Loucy (cell line): ENCODE data around the gene PNPLA1.

Experiments used
- EZH2phosphoT487 ChIP-seq: fragments of 200-600 bp; IDR thresholded peaks from 2 replicates; pipeline ENCODE4 v1.6.1; 2018; ENCODE audit warnings: antibody characterized with exemption, mild to moderate bottlenecking, moderate library complexity, borderline replicate concordance
- TF ChIP-seq, protein P1 (sequence below): fragments of 200-600 bp; sonication (generic); conservative IDR thresholded peaks from 2 replicates; pipeline ENCODE4 v1.5.1; 2014; ENCODE audit warnings: mild to moderate bottlenecking, antibody characterized with exemption, low read length

- TF ChIP-seq, protein P1, sequence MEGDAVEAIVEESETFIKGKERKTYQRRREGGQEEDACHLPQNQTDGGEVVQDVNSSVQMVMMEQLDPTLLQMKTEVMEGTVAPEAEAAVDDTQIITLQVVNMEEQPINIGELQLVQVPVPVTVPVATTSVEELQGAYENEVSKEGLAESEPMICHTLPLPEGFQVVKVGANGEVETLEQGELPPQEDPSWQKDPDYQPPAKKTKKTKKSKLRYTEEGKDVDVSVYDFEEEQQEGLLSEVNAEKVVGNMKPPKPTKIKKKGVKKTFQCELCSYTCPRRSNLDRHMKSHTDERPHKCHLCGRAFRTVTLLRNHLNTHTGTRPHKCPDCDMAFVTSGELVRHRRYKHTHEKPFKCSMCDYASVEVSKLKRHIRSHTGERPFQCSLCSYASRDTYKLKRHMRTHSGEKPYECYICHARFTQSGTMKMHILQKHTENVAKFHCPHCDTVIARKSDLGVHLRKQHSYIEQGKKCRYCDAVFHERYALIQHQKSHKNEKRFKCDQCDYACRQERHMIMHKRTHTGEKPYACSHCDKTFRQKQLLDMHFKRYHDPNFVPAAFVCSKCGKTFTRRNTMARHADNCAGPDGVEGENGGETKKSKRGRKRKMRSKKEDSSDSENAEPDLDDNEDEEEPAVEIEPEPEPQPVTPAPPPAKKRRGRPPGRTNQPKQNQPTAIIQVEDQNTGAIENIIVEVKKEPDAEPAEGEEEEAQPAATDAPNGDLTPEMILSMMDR, result no peak
- no peak for TF ChIP-seq EZH2phosphoT487
Measured at GRCh38 chr6:36252005-36252404, 17.9 kb upstream of the PNPLA1 start.
